SK-N-SH treated with all-trans-retinoic acid at 6 μM for 48 hours (cell line): ENCODE results near the gene SNRPD1.

Experiments
- ARNTL ChIP-seq: fragments of 450-650 bp; formaldehyde crosslinking; IDR thresholded peaks from 2 replicates; pipeline ENCODE4 v1.5.0; 2020; ENCODE audit warnings: low read depth, mild to moderate bottlenecking, moderate library complexity, borderline replicate concordance
- CSDC2 ChIP-seq: fragments of 250-450 bp; sonication (Bioruptor Pico); IDR thresholded peaks from 2 replicates; pipeline ENCODE4 v1.5.0; 2020; ENCODE audit warnings: mild to moderate bottlenecking, moderate library complexity
- ESRRG ChIP-seq: fragments of 250-450 bp; sonication (Bioruptor Pico); IDR thresholded peaks from 2 replicates; pipeline ENCODE4 v1.6.1; 2021; ENCODE audit warnings: mild to moderate bottlenecking
- GLIS3 ChIP-seq: fragments of 250-450 bp; sonication (Bioruptor Pico); IDR thresholded peaks from 2 replicates; pipeline ENCODE4 v1.5.0; 2020; ENCODE audit warnings: mild to moderate bottlenecking, moderate library complexity
- ZC3H10 ChIP-seq: fragments of 250-450 bp; sonication (Bioruptor Pico); IDR thresholded peaks from 2 replicates; pipeline ENCODE4 v1.5.1; 2021; ENCODE audit warnings: mild to moderate bottlenecking, moderate library complexity
- ZFP30 ChIP-seq: fragments of 450-650 bp; formaldehyde crosslinking; IDR thresholded peaks from 2 replicates; pipeline ENCODE4 v1.5.0; 2022; ENCODE audit warnings: mild to moderate bottlenecking, moderate library complexity
- TF ChIP-seq, protein P1 (sequence below): fragments of 250-450 bp; sonication (Bioruptor Pico); IDR thresholded peaks from 2 replicates; pipeline ENCODE4 v1.8.0; 2021; ENCODE audit warnings: low read depth, mild to moderate bottlenecking, moderate library complexity, borderline replicate concordance

DNA sequence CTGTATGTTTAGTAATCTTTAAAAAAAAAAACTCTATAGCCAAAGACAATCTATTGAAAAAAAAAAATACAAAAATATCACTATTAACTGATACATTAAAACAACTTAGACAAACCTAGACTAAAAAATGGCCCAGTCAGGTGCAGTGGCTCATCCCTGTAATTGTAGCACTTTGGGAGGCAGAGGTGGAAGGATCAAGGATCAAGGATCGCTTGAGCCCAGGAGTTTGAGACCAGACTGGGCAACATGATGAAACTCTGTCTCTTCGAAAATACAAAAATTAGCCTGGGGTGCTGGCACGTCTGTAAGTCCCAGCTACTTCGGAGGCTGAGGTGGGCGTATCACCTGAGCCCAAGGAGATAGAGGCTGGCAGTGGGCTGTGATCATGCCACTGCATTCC, 27.7 kb upstream of the SNRPD1 start:
- TF ChIP-seq, protein P1, sequence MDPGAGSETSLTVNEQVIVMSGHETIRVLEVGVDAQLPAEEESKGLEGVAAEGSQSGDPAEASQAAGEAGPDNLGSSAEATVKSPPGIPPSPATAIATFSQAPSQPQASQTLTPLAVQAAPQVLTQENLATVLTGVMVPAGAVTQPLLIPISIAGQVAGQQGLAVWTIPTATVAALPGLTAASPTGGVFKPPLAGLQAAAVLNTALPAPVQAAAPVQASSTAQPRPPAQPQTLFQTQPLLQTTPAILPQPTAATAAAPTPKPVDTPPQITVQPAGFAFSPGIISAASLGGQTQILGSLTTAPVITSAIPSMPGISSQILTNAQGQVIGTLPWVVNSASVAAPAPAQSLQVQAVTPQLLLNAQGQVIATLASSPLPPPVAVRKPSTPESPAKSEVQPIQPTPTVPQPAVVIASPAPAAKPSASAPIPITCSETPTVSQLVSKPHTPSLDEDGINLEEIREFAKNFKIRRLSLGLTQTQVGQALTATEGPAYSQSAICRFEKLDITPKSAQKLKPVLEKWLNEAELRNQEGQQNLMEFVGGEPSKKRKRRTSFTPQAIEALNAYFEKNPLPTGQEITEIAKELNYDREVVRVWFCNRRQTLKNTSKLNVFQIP (CRISPR knock-in tag) = no peak
- TF ChIP-seq ZFP30 (CRISPR knock-in tag) (no peak), ARNTL (CRISPR knock-in tag) (no peak), ZC3H10 (no peak), CSDC2 (no peak), ESRRG (CRISPR knock-in tag) (no peak), GLIS3 (CRISPR knock-in tag) (no peak)
